ENCODE measurements around the gene PTPRT. TPM values are rescaled to one million over a fixed set of nuclear protein-coding genes. Genes with fewer than 3 reads are reported as not detected.

The PTPRT gene
- total and polyA plus RNA-seq, 11 donors = 0.04 to 2.5 (median 0.25) TPM; not detected in 2

GRCh38 chr20:42159808-42160207, 1029.9 kb downstream of the PTPRT start:
- DNase-seq (no peak), ATAC-seq (no peak)
- WGBS, 4 donors = 41 to 54% (median 47%) methylated on average over 3 of the region's 3 CpGs
- Histone ChIP-seq H3K36me3 (no peaks in the 10 kb centered on the region), H3K27ac (no peak overlapping the region), H3K27me3 (no peaks in the 10 kb centered on the region), H3K4me1 (no peaks in the 10 kb centered on the region), H3K9me3 (no peaks in the 10 kb centered on the region), H3K4me3 (no peak overlapping the region)
- intact Hi-C loops (cut with DNase I) = no loop called here
- TF ChIP-seq, protein P1, sequence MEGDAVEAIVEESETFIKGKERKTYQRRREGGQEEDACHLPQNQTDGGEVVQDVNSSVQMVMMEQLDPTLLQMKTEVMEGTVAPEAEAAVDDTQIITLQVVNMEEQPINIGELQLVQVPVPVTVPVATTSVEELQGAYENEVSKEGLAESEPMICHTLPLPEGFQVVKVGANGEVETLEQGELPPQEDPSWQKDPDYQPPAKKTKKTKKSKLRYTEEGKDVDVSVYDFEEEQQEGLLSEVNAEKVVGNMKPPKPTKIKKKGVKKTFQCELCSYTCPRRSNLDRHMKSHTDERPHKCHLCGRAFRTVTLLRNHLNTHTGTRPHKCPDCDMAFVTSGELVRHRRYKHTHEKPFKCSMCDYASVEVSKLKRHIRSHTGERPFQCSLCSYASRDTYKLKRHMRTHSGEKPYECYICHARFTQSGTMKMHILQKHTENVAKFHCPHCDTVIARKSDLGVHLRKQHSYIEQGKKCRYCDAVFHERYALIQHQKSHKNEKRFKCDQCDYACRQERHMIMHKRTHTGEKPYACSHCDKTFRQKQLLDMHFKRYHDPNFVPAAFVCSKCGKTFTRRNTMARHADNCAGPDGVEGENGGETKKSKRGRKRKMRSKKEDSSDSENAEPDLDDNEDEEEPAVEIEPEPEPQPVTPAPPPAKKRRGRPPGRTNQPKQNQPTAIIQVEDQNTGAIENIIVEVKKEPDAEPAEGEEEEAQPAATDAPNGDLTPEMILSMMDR (IDR thresholded peaks at IDR 0.05) = no peak
- TF ChIP-seq POLR2A (IDR thresholded peaks at IDR 0.05) = no peak

GRCh38 chr20:42158272-42158671, 1031.4 kb downstream of the PTPRT start:
- Histone ChIP-seq H3K27me3 (no peaks in the 10 kb centered on the region), H3K4me1 (no peaks in the 10 kb centered on the region), H3K4me3 (no peak overlapping the region), H3K27ac (no peak overlapping the region), H3K36me3 (no peaks in the 10 kb centered on the region), H3K9me3 (no peaks in the 10 kb centered on the region)
- TF ChIP-seq, protein P1 (IDR thresholded peaks at IDR 0.05) = no peak
- no peak for TF ChIP-seq POLR2A (IDR thresholded peaks at IDR 0.05)
- no peak for DNase-seq
- intact Hi-C loops (cut with DNase I) = no loop called here
- no peak for ATAC-seq
- 33 to 55% (median 43%) methylated on average over 1 of the region's 1 CpG for WGBS, 4 donors

DNA sequence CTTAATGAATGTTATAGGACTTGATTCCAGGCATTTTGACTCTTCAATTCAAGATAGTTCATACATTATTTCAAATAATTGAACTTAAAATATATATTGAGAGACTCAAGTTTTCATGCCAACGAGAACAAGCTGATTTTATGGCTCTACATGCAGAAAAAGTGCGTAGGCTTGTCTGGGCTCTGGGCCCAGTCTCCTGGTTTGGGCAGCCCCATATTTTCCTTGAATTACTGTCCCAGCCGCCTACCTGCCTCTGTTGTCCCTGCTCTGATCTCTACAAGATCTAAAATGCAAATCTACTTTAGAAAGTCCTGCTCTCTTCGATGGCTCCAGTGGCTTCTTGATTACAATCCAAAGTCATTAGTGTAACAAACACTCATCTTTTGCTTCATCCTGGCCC, 1034.1 kb downstream of the PTPRT start:
- intact Hi-C loops (cut with DNase I) = no loop called here
- Histone ChIP-seq H3K4me1 (no peaks in the 10 kb centered on the region), H3K27ac (no peak overlapping the region), H3K4me3 (no peak overlapping the region), H3K36me3 (no peaks in the 10 kb centered on the region), H3K27me3 (no peaks in the 10 kb centered on the region), H3K9me3 (no peaks in the 10 kb centered on the region)
- WGBS, 4 donors = 81 to 88% (median 85%) methylated on average over 4 of the region's 4 CpGs
- no peak for DNase-seq
- no peak for ATAC-seq
- no peak for TF ChIP-seq POLR2A (IDR thresholded peaks at IDR 0.05)
- TF ChIP-seq, protein P1 (IDR thresholded peaks at IDR 0.05) = no peak

DNA sequence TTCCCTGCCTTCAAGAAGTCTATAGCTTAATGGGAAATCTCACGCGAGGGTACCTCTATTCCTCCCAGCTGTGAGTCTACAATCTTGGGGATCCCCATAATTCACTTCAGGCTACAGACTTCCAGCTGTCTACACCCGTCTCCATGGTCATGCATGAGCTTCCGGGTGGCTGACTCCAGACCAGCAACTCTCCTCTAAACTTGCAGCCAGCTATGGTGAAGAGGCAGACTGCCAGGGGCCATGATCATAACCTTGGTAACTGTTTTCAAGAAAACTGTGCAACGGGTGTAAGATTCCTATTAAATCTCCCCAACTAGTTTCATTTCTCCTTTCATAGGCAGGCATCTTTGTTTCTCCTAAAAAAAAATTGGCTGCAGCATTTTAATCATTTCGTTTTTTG, 1037.1 kb downstream of the PTPRT start:
- H3K27me3 ChIP-seq = no peaks in the 10 kb centered on the region
- no peaks in the 10 kb centered on the region for H3K4me1 ChIP-seq
- H3K9me3 ChIP-seq = no peaks in the 10 kb centered on the region
- intact Hi-C loops (cut with DNase I) = no loop called here
- H3K4me3 ChIP-seq = no peak overlapping the region
- WGBS, 4 donors = 70 to 76% (median 73%) methylated on average over 6 of the region's 6 CpGs
- ATAC-seq (no peak), DNase-seq (no peak)
- TF ChIP-seq, protein P1 (IDR thresholded peaks at IDR 0.05) = no peak
- TF ChIP-seq POLR2A (IDR thresholded peaks at IDR 0.05) = no peak
- no peak overlapping the region for H3K27ac ChIP-seq
- no peaks in the 10 kb centered on the region for H3K36me3 ChIP-seq
